Stimulated activated CD4-positive, alpha-beta T cell treated with anti-CD3 and anti-CD28 coated beads, Interleukin-4, amount 100 ng/mL, for 4 hours (primary cell): ENCODE measurements around the gene TYW1.
"Not testable (repeated sequence)": the region's sequence is repeated elsewhere in the genome, so short reads cannot be mapped to it uniquely, and the experiment has no call there.

Experiments used
- DNase-seq, 2 experiments: peaks; one replicate each; pipeline ENCODE4 v3.0.0-alpha.2; 2020

Gene TYW1

DNA sequence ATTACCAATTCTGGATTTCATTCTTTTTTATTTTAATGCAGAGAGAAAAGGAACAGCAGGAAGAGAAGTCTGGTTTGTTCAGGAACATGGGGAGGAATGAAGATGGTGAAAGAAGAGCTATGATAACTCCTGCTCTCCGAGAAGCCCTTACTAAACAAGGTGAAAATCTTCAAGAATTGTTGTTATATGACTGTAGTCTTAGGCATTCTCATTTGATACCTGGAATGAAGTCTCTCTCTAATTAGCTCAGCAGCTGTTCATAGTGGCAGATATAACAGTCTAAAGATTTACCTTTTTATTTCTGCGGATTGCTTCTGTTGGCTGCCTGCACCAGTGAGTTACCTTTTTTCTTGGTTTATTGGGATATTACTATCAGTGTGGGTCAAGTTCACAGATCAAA lies 53.3 kb downstream of the TYW1 start:
- DNase-seq: not testable (repeated sequence)

DNA sequence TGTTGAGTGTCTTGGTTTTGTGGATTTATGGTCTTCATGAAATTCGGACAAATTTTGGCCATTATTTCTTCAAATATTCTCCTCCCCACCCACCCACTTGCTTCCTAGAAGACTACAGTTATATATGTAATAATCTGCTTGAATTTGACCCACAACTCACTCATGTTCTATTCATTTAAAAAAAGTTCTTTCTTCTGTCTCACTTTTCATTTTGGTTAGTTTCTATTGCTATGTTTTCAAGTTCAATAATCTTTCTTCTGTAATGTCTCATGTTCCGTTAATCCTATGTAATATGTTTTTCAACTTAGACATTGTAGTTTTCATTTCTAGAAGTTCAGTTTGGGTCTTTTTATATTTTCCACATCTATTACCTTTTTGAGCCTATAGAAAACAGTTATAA lies 55.5 kb downstream of the TYW1 start:
- not testable (repeated sequence) for DNase-seq

- no peak for DNase-seq
Observed at GRCh38 chr7:67056683-67057082, 60.0 kb downstream of the TYW1 start.

DNA sequence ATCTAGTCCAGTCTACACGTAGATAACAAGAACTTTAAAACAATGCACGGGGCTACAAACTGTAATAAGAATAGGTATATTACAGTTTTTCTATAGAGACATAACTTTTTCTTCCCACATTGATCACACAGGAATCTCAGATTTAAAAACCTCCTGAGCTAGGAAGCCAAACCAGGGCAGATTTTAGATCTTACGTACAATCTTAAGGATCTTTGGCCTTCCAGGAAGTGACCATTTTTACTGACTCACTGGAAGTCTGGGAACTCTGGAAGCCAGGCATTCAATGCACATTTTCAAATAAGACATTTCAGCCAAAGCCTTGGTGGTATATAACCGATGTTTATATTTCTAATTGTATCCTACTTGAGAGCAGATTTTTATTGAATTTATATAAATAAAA lies 64.7 kb downstream of the TYW1 start:
- DNase-seq: not testable (repeated sequence)

DNA sequence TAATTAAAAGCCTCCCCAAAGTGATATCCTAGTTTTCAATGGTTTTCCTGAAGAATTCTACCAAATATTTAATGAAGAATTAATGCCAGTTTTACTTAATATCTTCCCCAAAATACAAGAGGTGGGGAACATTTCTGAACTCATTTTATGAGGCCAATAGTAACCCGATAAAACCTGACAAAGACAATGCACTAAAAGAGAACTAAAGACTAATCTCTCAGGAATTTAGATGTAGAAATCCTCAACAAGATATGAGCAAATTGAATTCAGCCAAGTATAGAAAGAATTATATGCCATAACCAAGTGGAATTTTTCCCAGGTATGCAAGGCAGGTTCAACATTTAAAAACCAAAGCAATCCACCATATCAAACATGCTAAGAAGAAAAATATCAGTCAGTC lies 66.2 kb downstream of the TYW1 start:
- not testable (repeated sequence) for DNase-seq

DNA sequence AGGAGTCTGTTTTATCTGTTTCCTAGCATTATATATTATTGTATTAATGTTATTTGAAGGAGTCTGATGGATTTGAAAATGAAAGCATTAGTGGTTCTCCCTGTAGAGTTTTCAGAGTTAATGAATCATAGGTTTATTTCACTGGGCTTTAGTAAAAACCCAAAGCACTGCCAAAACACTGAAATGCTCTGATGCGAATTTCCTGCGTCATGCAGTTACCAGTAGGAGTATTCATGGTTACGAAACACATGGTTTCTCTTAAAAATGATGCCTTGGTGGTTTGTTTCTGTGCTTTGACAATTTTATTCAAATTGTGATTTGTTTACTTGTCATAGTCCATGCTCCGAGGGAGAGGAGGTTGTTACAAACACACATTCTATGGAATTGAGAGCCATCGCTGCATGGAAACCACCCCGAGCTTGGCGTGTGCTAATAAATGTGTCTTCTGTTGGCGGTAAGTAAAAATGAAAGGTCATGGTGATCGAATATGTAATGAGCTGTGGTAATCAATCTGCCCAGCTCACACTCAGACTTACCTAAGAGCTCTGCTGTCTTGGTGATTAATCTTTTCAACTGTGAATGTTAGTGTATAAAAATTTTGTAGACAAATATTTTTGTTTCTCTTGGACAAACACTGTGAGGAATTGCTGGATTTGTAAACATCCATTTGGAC lies 70.5 kb downstream of the TYW1 start:
- DNase-seq: not testable (repeated sequence)

- not testable (repeated sequence) for DNase-seq
Observed at GRCh38 chr7:67076120-67076519, 79.5 kb downstream of the TYW1 start.

GRCh38 chr7:67082880-67083279 lies 86.2 kb downstream of the TYW1 start:
- not testable (repeated sequence) for DNase-seq

- DNase-seq: not testable (repeated sequence)
Observed at GRCh38 chr7:67089261-67089660, 92.6 kb downstream of the TYW1 start.

- not testable (repeated sequence) for DNase-seq
Observed at GRCh38 chr7:67091053-67091452, 94.4 kb downstream of the TYW1 start.

- not testable (repeated sequence) for DNase-seq
Observed at GRCh38 chr7:67098031-67098430, 101.4 kb downstream of the TYW1 start.

DNA sequence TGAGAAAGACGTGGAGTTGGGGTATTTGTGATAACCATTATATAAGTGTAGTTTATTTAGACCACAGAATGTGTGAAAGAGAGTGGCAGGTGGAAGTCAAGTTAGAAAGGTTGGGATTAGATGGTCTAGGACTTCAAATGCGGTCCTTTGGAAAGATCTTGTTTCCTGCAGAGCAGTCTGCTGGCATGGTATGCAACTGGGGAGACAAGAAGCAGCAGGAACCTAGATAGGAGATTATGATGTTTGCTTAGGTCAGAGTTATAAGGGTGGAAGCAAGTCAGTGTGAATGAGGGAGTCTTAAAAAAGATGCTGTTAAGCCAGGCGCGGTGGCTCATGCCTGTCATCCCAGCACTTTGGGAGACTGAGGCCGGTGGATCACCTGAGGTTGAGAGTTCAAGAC lies 102.8 kb downstream of the TYW1 start:
- DNase-seq: not testable (repeated sequence)

GRCh38 chr7:67100038-67100437 lies 103.4 kb downstream of the TYW1 start:
- not testable (repeated sequence) for DNase-seq

DNA sequence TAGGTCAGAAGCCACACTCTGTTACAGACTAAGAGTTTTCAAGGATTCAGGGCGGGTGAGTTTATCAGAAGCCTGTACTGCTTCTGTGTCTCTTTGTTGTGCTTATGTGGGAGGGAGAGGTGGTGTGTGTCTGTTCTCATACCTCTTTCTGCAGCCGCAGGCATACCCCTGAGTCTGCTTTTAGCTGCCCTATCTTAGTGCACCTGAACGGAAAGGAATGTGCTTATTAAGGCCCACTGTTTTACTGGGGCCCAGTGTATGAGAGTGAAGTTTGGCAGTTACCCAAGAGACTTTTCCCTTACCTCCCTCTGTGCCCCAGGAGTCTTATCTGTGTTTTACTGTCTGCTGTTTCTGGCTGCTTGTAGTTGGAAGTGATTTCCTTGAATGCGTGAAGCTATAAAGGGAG lies 104.3 kb downstream of the TYW1 start:
- no peak for DNase-seq

GRCh38 chr7:67104937-67105336 lies 108.3 kb downstream of the TYW1 start:
- not testable (repeated sequence) for DNase-seq

DNA sequence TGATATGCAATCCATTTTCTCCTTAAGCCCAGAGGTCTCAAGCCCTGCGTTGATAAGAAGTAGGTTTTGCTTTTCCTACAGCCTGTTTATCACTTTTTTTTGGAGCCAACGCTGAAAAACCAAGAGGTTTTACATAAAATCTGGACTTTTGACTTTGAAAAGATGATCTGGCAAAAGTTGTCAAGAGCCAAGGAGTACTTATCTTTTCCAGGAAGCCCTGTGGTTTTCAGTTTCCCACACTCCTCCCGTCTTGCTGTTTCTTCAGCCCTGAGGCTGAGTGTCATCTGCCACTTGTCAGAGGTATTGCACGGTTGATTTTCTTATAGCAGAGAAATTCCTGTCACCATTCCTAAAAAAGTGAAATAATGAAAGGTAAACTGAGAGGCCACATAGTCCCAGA lies 108.7 kb downstream of the TYW1 start:
- DNase-seq: no peak

DNA sequence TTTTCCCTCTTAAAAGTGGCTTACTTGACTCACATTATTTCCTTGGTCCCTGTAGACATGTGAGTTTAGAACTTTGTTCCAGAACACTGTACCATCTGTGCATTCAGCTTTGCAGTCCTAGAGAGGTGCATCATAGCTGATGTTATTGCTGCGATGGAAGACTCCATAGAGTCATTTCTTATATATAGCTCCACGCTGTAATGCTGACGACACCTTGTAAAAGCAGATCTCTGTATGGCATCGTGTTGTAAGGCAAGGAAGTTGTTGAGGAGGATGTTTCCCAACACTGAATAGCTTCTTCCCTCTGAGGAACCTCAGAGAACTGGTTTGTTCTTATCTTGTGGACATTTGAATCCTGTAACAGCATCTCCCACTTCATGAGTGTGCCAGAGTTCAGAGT lies 109.6 kb downstream of the TYW1 start:
- not testable (repeated sequence) for DNase-seq

GRCh38 chr7:67111342-67111741 lies 114.7 kb downstream of the TYW1 start:
- not testable (repeated sequence) for DNase-seq

GRCh38 chr7:67114483-67115246 lies 118.0 kb downstream of the TYW1 start:
- DNase-seq: not testable (repeated sequence)

DNA sequence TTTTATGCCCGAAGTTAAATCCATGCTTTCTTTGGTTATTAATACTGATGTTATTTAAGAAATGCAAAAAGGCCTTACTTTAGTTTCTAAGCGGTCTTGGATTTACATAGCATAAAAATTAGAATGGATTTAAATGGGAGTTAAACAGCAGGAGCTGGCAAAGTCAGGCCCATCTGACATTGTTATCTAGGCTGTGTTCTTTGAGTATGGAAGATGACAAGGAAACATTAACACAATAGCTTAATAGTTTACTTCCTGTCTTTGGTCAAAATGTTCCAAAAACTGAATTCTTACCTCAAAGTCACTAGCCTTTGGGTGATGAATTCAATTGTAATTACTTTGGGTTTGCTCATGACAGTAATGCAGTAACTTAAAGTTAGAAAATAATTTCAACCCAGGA lies 123.9 kb downstream of the TYW1 start:
- DNase-seq: not testable (repeated sequence)

DNA sequence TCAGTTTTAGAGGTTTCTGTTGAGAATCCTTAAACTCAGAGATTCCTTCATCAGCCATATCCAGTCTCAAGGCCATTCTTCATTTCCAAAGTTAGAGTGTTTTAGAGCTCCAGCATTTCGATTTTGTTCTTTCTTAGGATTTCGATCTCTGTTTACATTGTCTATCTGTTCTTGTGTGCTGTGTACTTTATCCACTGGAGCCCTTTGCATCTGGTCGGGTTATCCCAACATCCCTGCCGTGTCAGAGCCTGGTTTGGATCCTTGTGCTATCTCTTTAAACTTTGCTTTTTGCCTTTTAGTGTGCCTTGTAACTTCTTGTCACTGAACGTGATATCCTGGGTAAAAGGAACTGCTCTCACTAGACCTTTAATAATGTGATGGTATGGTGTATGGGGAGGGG lies 131.6 kb downstream of the TYW1 start:
- not testable (repeated sequence) for DNase-seq

DNA sequence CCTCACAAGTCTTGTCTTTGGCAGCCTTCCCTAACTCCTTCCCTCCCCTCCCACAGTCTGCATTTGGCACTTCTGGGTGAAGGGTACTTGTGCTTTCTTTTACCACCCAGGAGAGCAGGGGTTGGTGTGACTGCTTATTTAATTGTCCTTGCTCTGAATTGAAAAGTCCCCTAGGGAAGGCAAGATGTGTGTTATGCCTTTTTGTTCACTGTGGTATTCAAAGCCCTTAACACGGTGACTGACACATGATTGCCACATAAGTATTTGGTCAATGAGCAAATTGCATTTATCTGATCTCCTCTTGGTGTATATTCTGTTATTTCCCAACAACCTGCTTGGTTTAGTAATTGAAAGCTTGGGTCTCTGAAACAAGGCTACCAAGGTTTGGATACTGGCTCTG lies 134.1 kb downstream of the TYW1 start:
- not testable (repeated sequence) for DNase-seq

- not testable (repeated sequence) for DNase-seq
Observed at GRCh38 chr7:67134912-67135311, 138.3 kb downstream of the TYW1 start.
